Esophagus squamous epithelium (tissue), 4 donors: Measurements from ENCODE around the gene USP49.

Source experiments
- CTCF ChIP-seq, 6 experiments: fragments of 450-650 bp in 4 of 6; fragments of 200-600 bp in 2 of 6; sonication (generic) in 2 of 6; IDR thresholded peaks; one replicate each; pipeline ENCODE4 v1.5.1; 2016 to 2019; ENCODE audit warnings: antibody characterized with exemption in 6 of 6, mild to moderate bottlenecking in 4 of 6, moderate library complexity in 4 of 6
- POLR2A ChIP-seq, 4 donors: fragments of 450-650 bp; IDR thresholded peaks; one replicate each; pipeline ENCODE4 v1.6.1; 2017; ENCODE audit warnings: antibody characterized with exemption in 4 of 4, mild to moderate bottlenecking in 4 of 4, moderate library complexity in 3 of 4

- TF ChIP-seq CTCF (IDR thresholded peaks at IDR 0.05) (no peak), POLR2A (IDR thresholded peaks at IDR 0.05) (no peak)
These were observed 36.5 kb downstream of the USP49 start for GRCh38 chr6:41858703-41859102.
